Measurements from ENCODE around the gene MOBP.

Gene MOBP

DNA sequence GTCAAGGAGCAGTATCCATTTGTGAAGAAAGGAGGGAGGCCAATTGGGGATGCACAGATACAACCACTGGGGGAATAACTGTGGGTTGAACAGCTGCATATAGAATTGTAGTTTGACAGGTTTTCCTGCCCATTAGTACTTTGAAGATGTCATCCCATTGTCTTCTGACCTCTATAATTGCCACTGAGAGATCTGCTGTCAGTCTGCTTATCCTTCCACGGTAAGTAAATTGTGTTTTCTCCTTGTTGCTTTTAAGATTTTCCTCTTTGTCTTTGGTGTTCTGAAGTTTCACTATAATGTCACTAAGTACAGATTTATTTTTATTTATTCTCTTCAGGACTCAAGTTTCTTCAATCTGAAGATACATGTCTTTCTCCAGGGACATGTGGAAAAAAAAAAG lies 56.6 kb downstream of the MOBP start:
- H3K4me3 ChIP-seq (ENCODE audit: low read depth in 1 of 2, low read length in 2 of 2) = no peak overlapping the region
- no peaks in the 10 kb centered on the region for H3K4me1 ChIP-seq (ENCODE audit: control insufficient read depth in 1 of 2, insufficient read depth in 2 of 2, low read length in 2 of 2)
- H3K9me3 ChIP-seq (ENCODE audit: control insufficient read depth in 1 of 2, low read length in 2 of 2) = peaks cover 6 to 7% of the 10 kb centered on the region in 2 donors
- no peaks in the 10 kb centered on the region for H3K36me3 ChIP-seq (ENCODE audit: control insufficient read depth in 1 of 2, insufficient read depth in 2 of 2, low read length in 2 of 2)
- no peaks in the 10 kb centered on the region for H3K27me3 ChIP-seq (ENCODE audit: low read depth, low read length)
- H3K27ac ChIP-seq (ENCODE audit: low read length) = no peak overlapping the region

DNA sequence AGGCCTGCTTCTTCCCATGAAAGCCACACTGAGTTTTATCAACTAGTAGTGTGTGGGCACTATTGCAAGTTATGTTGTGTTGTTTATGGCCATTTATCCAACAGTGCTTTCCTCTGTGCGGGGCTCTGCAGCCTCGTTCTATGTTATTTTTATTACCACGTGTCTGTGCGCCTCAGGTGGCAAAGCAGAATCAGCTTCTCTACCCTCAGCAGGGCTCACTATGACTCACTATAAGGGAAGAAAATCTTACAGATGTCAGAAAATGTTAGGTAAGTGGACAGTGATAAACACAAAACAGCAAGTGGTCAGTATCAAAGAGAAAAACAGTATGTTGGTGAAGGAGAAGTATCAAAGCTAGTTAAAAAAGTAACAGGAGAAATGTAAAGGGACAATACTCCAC lies 61.4 kb downstream of the MOBP start:
- Histone ChIP-seq H3K27me3 (ENCODE audit: low read depth, low read length) (no peaks in the 10 kb centered on the region), H3K36me3 (ENCODE audit: control insufficient read depth in 1 of 2, insufficient read depth in 2 of 2, low read length in 2 of 2) (no peaks in the 10 kb centered on the region), H3K4me3 (ENCODE audit: low read depth in 1 of 2, low read length in 2 of 2) (no peak overlapping the region), H3K9me3 (ENCODE audit: control insufficient read depth in 1 of 2, low read length in 2 of 2) (peaks cover 3 to 6% of the 10 kb centered on the region in 2 donors), H3K4me1 (ENCODE audit: control insufficient read depth in 1 of 2, insufficient read depth in 2 of 2, low read length in 2 of 2) (no peaks in the 10 kb centered on the region), H3K27ac (ENCODE audit: low read length) (no peak overlapping the region)

- no peaks in the 10 kb centered on the region for H3K27me3 ChIP-seq (ENCODE audit: low read depth, low read length)
- H3K4me1 ChIP-seq (ENCODE audit: control insufficient read depth in 1 of 2, insufficient read depth in 2 of 2, low read length in 2 of 2) = no peaks in the 10 kb centered on the region
- no peak overlapping the region for H3K4me3 ChIP-seq (ENCODE audit: low read depth in 1 of 2, low read length in 2 of 2)
- H3K9me3 ChIP-seq (ENCODE audit: control insufficient read depth in 1 of 2, low read length in 2 of 2) = no peaks in the 10 kb centered on the region
- H3K36me3 ChIP-seq (ENCODE audit: control insufficient read depth in 1 of 2, insufficient read depth in 2 of 2, low read length in 2 of 2) = no peaks in the 10 kb centered on the region
- no peak overlapping the region for H3K27ac ChIP-seq (ENCODE audit: low read length)
Measured at GRCh38 chr3:39529577-39529976, 62.1 kb downstream of the MOBP start.

GRCh38 chr3:39531066-39531465 lies 63.6 kb downstream of the MOBP start:
- Histone ChIP-seq H3K27me3 (ENCODE audit: low read depth, low read length) (no peaks in the 10 kb centered on the region), H3K4me3 (ENCODE audit: low read depth in 1 of 2, low read length in 2 of 2) (no peak overlapping the region), H3K4me1 (ENCODE audit: control insufficient read depth in 1 of 2, insufficient read depth in 2 of 2, low read length in 2 of 2) (no peaks in the 10 kb centered on the region), H3K9me3 (ENCODE audit: control insufficient read depth in 1 of 2, low read length in 2 of 2) (no peaks in the 10 kb centered on the region), H3K36me3 (ENCODE audit: control insufficient read depth in 1 of 2, insufficient read depth in 2 of 2, low read length in 2 of 2) (no peaks in the 10 kb centered on the region), H3K27ac (ENCODE audit: low read length) (no peak overlapping the region)

- Histone ChIP-seq H3K4me3 (ENCODE audit: low read depth in 1 of 2, low read length in 2 of 2) (no peak overlapping the region), H3K36me3 (ENCODE audit: control insufficient read depth in 1 of 2, insufficient read depth in 2 of 2, low read length in 2 of 2) (no peaks in the 10 kb centered on the region), H3K4me1 (ENCODE audit: control insufficient read depth in 1 of 2, insufficient read depth in 2 of 2, low read length in 2 of 2) (no peaks in the 10 kb centered on the region), H3K9me3 (ENCODE audit: control insufficient read depth in 1 of 2, low read length in 2 of 2) (no peaks in the 10 kb centered on the region), H3K27ac (ENCODE audit: low read length) (no peak overlapping the region), H3K27me3 (ENCODE audit: low read depth, low read length) (no peaks in the 10 kb centered on the region)
Measured at GRCh38 chr3:39531665-39532064, 64.2 kb downstream of the MOBP start.

DNA sequence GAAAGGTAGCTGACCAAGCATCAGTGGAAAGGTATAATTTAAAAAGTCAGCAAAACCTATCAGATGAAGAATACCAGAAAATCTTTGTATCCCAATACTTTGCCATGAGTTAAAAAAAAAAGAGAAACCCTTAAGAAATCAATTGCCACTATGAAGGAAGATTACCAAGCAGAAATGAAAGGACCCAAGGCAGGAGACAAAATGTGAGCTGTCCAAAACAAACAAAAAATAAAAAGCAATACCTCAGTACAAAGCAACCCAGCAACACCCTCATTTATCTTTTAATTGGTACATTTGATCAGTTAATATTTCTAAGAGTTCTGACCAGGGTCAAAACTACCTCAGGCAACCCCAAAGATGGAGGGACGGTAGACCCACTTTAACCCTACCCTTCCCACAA lies 65.3 kb downstream of the MOBP start:
- H3K4me3 ChIP-seq (ENCODE audit: low read depth in 1 of 2, low read length in 2 of 2) = no peak overlapping the region
- no peaks in the 10 kb centered on the region for H3K9me3 ChIP-seq (ENCODE audit: control insufficient read depth in 1 of 2, low read length in 2 of 2)
- H3K27me3 ChIP-seq (ENCODE audit: low read depth, low read length) = no peaks in the 10 kb centered on the region
- no peaks in the 10 kb centered on the region for H3K36me3 ChIP-seq (ENCODE audit: control insufficient read depth in 1 of 2, insufficient read depth in 2 of 2, low read length in 2 of 2)
- no peaks in the 10 kb centered on the region for H3K4me1 ChIP-seq (ENCODE audit: control insufficient read depth in 1 of 2, insufficient read depth in 2 of 2, low read length in 2 of 2)
- H3K27ac ChIP-seq (ENCODE audit: low read length) = no peak overlapping the region

GRCh38 chr3:39533226-39533625 lies 65.7 kb downstream of the MOBP start:
- Histone ChIP-seq H3K27ac (ENCODE audit: low read length) (no peak overlapping the region), H3K4me1 (ENCODE audit: control insufficient read depth in 1 of 2, insufficient read depth in 2 of 2, low read length in 2 of 2) (no peaks in the 10 kb centered on the region), H3K27me3 (ENCODE audit: low read depth, low read length) (no peaks in the 10 kb centered on the region), H3K4me3 (ENCODE audit: low read depth in 1 of 2, low read length in 2 of 2) (no peak overlapping the region), H3K36me3 (ENCODE audit: control insufficient read depth in 1 of 2, insufficient read depth in 2 of 2, low read length in 2 of 2) (no peaks in the 10 kb centered on the region), H3K9me3 (ENCODE audit: control insufficient read depth in 1 of 2, low read length in 2 of 2) (no peaks in the 10 kb centered on the region)

DNA sequence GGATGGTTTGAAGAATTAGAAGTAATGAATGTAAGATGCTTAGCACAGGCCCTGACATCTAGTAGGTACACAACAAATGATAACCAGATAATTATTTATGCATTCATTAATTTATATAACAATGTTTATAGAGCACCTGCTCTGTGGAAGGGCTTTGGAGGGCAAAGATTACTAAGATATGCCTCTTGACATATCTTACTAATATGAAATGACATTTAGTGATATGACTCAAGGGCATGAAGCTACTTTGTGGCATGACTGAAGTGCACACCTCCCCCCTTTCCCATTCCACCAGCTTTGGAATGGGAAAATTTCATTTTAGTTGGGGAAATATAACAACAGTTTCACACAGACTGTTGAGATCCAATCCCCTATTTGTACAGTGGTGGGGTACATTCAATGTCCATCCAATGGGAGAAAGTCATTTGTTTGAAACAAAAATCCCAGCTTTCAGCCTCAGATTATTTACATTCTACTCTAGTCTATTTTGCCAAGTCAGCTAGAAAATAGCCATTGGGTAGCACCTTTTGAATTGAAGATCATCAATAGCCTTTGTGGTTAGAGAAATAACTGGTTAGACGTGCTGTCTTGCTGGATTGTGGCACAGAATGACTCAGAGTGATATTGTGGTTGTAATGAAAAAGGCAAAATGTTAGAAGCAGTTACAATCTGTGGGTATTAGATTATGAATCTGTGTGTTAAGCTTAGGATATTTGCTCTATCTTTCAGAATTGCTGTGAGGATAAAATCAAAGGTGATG lies 72.9 kb downstream of the MOBP start:
- Histone ChIP-seq H3K27ac (ENCODE audit: low read length) (no peak overlapping the region), H3K36me3 (ENCODE audit: control insufficient read depth in 1 of 2, insufficient read depth in 2 of 2, low read length in 2 of 2) (no peaks in the 10 kb centered on the region), H3K4me1 (ENCODE audit: control insufficient read depth in 1 of 2, insufficient read depth in 2 of 2, low read length in 2 of 2) (no peaks in the 10 kb centered on the region), H3K4me3 (ENCODE audit: low read depth in 1 of 2, low read length in 2 of 2) (no peak overlapping the region), H3K27me3 (ENCODE audit: low read depth, low read length) (no peaks in the 10 kb centered on the region), H3K9me3 (ENCODE audit: control insufficient read depth in 1 of 2, low read length in 2 of 2) (no peaks in the 10 kb centered on the region)

DNA sequence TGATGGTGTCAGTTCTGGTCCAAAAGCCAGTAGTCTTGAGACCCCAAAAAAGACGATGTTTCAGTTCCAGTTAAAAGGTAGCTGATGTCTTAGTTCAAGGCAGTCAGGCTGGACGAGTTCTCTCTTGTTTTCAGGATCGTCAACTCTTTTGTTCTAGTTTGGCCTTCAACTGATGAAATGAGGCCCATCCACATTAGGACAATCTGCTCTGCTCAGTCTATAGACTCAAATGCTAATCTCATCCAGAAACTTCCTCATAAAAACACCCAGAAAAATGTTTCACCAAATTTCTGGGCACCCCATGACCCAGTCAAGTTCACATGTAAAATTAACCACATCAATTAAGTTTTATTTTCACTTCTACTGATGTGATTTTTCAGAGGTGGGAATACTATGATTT lies 74.0 kb downstream of the MOBP start:
- Histone ChIP-seq H3K4me1 (ENCODE audit: control insufficient read depth in 1 of 2, insufficient read depth in 2 of 2, low read length in 2 of 2) (no peaks in the 10 kb centered on the region), H3K36me3 (ENCODE audit: control insufficient read depth in 1 of 2, insufficient read depth in 2 of 2, low read length in 2 of 2) (no peaks in the 10 kb centered on the region), H3K27ac (ENCODE audit: low read length) (no peak overlapping the region), H3K9me3 (ENCODE audit: control insufficient read depth in 1 of 2, low read length in 2 of 2) (no peaks in the 10 kb centered on the region), H3K4me3 (ENCODE audit: low read depth in 1 of 2, low read length in 2 of 2) (no peak overlapping the region), H3K27me3 (ENCODE audit: low read depth, low read length) (no peaks in the 10 kb centered on the region)

- Histone ChIP-seq H3K4me1 (ENCODE audit: control insufficient read depth in 1 of 2, insufficient read depth in 2 of 2, low read length in 2 of 2) (no peaks in the 10 kb centered on the region), H3K36me3 (ENCODE audit: control insufficient read depth in 1 of 2, insufficient read depth in 2 of 2, low read length in 2 of 2) (no peaks in the 10 kb centered on the region), H3K9me3 (ENCODE audit: control insufficient read depth in 1 of 2, low read length in 2 of 2) (no peaks in the 10 kb centered on the region), H3K4me3 (ENCODE audit: low read depth in 1 of 2, low read length in 2 of 2) (no peak overlapping the region), H3K27me3 (ENCODE audit: low read depth, low read length) (no peaks in the 10 kb centered on the region), H3K27ac (ENCODE audit: low read length) (no peak overlapping the region)
Measured at GRCh38 chr3:39541917-39542329, 74.4 kb downstream of the MOBP start.

DNA sequence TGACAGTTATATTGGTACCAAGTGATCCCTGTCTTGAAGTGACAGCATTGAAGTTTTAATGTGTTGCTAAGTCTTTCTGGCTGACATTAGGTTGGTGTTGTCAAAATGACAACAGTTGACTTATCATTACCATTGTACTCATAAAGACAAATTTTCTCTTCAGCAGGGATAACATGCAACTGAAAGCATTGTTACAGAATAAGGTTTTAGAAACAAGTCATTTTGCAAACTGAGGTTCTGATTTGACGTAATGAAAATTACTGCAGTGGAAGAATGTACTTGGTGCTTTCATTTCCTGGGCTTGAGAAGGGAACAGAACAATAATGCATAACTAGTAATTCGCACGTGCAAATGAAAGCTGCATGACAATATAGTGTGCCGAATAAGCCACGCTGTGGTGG lies 75.1 kb downstream of the MOBP start:
- Histone ChIP-seq H3K9me3 (ENCODE audit: control insufficient read depth in 1 of 2, low read length in 2 of 2) (no peaks in the 10 kb centered on the region), H3K27me3 (ENCODE audit: low read depth, low read length) (no peaks in the 10 kb centered on the region), H3K4me3 (ENCODE audit: low read depth in 1 of 2, low read length in 2 of 2) (no peak overlapping the region), H3K36me3 (ENCODE audit: control insufficient read depth in 1 of 2, insufficient read depth in 2 of 2, low read length in 2 of 2) (no peaks in the 10 kb centered on the region), H3K4me1 (ENCODE audit: control insufficient read depth in 1 of 2, insufficient read depth in 2 of 2, low read length in 2 of 2) (no peaks in the 10 kb centered on the region), H3K27ac (ENCODE audit: low read length) (no peak overlapping the region)

- Histone ChIP-seq H3K27ac (ENCODE audit: low read length) (no peak overlapping the region), H3K4me3 (ENCODE audit: low read depth in 1 of 2, low read length in 2 of 2) (no peak overlapping the region), H3K4me1 (ENCODE audit: control insufficient read depth in 1 of 2, insufficient read depth in 2 of 2, low read length in 2 of 2) (no peaks in the 10 kb centered on the region), H3K9me3 (ENCODE audit: control insufficient read depth in 1 of 2, low read length in 2 of 2) (no peaks in the 10 kb centered on the region), H3K36me3 (ENCODE audit: control insufficient read depth in 1 of 2, insufficient read depth in 2 of 2, low read length in 2 of 2) (no peaks in the 10 kb centered on the region), H3K27me3 (ENCODE audit: low read depth, low read length) (no peaks in the 10 kb centered on the region)
Measured at GRCh38 chr3:39548282-39548681, 80.8 kb downstream of the MOBP start.
